Measurements from ENCODE around the gene SERPINA5.

DNA sequence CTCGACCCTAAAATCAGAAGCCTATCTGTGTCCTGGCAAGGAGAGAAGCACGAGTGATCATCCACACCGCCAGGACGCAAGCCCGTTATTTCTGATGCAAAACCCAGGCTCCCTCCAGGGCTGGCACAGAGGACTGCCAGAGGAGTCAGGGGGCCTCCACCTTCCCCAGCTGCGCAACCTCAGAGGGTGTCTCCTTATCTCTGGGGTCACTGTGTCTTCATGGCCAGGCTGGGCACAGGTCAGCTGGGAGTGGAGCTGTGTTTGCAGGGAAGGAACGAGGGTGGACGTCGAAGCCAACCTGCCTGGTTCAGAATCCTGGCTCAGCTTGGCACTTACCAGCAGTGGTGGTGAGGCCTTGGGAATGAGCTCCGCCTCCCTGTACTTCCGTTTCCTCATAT lies 18.9 kb downstream of the SERPINA5 start:
- TF ChIP-seq, protein P1, sequence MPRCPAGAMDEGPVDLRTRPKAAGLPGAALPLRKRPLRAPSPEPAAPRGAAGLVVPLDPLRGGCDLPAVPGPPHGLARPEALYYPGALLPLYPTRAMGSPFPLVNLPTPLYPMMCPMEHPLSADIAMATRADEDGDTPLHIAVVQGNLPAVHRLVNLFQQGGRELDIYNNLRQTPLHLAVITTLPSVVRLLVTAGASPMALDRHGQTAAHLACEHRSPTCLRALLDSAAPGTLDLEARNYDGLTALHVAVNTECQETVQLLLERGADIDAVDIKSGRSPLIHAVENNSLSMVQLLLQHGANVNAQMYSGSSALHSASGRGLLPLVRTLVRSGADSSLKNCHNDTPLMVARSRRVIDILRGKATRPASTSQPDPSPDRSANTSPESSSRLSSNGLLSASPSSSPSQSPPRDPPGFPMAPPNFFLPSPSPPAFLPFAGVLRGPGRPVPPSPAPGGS (IDR thresholded peaks at IDR 0.05): no peak
- no peak for TF ChIP-seq POLR2A (IDR thresholded peaks at IDR 0.05; ENCODE audit: low read length)
- TF ChIP-seq, protein P2, sequence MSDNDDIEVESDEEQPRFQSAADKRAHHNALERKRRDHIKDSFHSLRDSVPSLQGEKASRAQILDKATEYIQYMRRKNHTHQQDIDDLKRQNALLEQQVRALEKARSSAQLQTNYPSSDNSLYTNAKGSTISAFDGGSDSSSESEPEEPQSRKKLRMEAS (IDR thresholded peaks at IDR 0.05): no peak
- no peak for TF ChIP-seq MAZ (IDR thresholded peaks at IDR 0.05; ENCODE audit: borderline replicate concordance, low read depth, low read length)

Measured in A549 (cell line).